NCI-H2196 treated with DMSO at 0.1 percent for 48 hours (cell line): Measurements from ENCODE around the gene ARL15.
"Not testable (repeated sequence)": the region's sequence is repeated elsewhere in the genome, so short reads cannot be mapped to it uniquely, and the experiment has no call there.

ENCODE experiments used
- DNase-seq: peaks from one replicate; lab custom pipeline; 2025; ENCODE audit not compliant: unreplicated experiment; lab: John Stamatoyannopoulos, UW

The ARL15 gene

DNA sequence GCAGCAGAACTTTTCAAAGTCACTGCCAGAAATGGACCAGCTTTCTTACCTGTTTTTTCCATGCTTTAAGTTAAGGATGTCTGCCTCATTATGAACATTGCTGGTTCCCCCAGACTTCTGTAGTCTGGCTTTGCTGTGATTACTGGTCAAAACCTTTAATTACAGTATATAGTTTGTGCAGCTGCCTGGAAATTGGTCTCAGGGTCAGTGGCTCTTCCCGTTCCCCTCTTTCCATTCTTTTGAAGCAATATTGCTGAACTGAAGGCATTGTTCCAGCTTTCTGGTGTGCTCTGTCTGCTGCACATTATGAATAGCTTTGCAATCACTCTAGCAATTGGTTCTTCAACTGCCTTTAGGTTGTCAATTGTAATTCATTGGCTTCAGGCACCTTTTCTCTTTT, 206.5 kb downstream of the ARL15 start:
- no peak for DNase-seq

DNA sequence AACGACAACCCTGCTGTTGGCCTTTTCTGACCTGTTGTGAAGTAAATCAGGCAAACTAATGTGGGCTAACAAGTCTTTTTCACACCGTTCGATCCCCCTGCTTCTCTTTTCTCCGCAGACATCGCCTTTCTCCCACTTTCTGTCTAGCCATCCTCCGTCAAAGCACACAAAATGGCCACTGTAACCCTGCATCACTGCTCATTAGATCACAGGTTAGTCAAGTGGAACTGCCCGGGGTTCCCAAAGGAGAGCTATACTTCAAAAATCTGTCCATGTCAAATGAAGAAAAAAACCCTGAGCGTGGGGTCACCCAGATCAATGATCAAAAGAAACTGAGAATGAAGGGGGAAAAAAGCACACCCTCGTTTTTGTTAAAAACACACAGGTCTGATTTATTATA, 212.1 kb downstream of the ARL15 start:
- no peak for DNase-seq

DNA sequence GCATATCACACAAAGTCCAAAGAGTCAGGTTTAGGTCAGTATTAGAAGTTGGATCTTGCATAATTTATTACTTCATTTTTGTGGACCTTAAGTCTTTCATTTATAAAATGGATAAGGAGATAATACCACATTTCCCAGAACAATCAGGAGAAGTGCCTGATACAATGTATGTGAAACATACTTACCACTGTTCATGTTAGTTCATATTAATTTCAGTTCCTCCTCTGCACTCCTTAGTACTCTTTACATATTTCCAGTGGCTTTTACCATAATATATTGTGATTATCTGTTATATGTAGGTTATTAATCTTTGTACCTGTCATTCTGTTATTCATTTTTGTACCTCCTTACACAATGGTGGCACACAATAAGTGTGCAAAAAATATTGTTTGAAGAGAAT, 214.4 kb downstream of the ARL15 start:
- no peak for DNase-seq

DNA sequence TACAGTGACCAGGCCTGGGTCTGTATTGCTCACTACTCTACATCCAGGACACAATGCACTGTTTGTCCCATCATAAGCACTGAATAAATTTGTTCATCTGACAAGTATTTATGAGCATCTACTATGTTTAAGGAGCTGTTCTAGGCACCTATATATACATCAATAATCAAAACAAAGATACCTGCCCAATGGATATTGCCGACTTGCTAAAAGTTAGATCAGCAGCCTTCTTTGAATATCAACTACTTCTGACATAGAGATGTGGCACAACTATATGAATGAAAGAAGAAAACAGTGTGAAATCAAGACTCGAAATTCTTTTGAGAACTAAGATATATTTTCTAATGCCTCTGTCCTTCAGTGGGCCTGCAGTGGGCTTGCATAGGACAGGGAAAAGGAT, 215.7 kb downstream of the ARL15 start:
- DNase-seq, result no peak

DNA sequence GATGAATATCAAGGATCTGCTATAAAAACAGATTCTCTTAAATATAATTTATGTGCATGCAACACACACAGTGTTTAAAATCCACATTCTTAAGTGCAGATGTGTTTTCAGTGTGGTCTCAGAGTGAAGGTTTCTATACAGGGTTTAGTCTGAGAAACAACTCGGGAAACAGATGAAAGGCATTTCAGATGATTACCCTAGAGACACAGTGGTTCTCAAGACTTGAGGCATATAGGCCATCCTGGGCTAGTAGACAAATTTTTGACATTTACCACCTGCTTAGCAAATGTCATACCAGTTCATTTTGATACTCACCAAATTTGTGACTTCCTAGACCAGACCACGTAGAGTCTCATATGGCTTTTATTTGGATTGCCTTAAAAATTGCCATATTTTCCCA, 216.5 kb downstream of the ARL15 start:
- DNase-seq, result no peak

DNA sequence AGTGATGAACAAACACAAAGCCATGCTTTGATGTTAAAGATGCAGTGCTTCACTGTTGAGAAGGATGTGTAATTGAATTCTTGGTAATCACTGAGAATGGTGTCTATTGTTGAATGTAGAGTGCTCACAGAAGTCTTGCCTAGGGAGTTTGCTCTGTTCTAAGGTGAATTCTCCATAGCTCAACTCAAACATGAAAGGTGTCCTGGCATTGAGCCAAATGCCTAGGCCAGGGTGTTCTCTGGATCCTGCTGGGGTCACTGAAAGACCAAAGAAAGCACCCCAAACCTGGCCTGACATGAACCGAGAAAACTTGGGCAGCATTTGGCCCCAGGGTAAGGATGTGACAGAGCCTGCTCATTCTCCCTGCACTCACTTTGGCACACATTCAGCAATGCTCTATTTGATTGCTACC, 217.3 kb downstream of the ARL15 start:
- no peak for DNase-seq

DNA sequence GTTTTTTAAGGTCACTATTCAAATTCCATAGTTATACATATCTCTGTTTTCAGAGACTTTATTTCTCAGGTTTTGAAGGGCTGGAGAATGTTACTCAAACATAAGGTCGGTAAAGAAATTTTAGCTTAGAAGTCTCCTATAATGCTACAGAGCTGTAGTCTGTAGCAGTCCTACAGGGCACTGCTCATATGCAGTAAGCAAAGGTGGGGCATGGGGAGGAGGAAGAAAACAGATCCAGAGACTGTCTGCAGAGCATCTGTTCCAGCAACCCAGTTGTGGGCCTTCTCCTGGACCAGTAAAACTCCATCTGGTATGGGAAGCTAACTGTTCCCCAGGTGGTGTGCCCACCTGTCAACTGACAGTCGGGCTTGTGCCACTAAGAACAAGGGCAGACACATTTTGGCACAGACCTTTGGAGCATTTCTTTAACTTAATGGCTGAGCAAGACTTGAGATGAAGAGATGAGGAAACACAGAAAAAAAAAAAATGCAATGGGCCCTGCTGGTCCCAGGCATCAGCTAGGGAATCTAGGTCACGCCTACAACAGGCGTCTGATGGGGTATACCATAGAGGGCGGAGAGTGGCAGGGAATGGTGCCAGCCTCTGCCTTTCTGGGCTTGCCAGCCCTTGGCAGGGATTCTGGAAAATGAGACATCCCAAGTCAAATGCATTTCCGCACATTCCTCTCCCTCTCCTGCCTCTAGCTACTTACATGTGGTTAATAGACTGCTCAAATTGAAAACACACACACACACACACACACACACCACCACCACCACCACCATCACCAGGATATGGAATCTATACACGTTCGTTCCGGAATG, 218.9 kb downstream of the ARL15 start:
- no peak for DNase-seq

DNA sequence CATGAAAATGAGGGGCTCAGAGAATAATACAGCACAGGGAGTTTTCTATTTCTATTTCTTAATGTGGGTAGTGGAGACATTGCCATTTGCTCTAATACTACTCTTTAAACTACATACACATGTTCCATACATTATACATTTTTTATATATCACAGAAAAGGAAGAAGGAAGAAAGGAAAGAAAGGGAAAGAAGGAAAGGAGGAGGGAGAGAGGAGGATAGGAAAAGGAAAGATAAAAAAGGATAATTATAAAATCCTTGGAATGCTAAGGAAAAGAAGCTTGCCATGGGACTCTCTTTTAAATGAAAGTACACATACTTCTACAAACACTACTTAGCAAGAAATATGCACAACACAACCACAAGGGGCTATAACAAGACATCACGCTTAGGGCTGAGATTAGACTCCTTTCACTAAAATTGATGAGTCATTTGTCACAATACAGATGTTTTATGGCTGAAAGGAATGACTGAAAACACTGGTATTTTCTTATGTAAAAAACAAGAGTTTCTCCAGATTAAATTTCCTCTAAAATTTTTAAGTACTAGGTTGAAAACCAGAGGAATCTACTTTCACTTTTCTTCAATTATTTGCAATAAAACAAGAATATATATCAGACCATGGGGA, 219.8 kb downstream of the ARL15 start:
- no peak for DNase-seq

DNA sequence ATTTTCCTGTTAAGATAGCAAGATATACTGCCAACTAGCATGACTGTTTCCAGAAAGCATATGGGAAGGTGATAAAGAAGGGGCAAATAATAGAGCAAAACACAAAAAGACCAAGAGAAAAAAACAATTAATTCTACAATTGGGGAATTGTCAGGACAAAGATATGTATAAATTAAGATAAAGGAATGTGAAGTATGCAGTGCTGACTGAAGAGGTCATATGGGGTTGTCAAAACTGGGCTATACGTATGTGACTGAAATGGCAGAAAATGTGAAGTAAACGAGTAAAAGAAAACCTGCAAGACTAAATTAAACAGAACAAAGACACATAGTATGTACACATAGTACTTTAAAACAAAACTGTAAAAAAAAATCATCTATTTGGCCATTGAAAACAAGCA, 222.3 kb downstream of the ARL15 start:
- no peak for DNase-seq

DNA sequence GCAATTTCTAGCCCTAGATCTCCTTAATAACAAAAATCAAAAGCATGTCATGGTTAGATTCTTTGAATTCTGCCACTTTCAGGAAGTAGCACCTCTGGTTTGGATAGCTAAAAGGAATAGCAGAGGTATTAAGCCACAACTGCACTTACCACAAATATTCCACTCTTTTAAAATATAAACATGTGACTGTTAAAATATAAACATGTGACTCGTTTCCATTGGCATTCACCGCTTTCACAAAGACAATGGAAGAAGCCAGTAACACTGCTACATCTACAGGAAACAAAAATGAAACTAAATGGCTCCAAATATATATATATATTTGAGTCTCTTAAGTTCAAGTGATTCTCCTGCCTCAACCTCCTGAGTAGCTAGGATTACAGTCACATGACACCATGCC, 222.9 kb downstream of the ARL15 start:
- no peak for DNase-seq

DNA sequence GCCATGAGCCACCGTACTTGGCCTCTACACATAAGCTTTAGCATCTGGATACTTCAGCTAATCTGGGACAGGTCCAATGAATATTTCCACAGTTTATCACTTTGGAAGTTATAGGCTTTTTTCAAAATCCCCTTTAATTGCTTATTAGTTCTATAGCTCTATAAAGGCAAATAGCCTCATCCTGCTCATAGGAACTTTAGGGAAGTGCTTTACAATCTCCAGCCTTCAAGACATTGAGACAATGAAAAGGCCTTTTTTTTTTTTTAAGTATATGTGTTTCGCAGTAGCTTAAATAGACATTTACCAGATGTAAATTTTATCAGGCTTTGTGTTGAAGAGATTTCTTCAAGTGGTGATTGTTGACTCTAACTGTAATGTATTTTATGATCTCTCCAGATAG, 224.2 kb downstream of the ARL15 start:
- DNase-seq, result no peak

DNA sequence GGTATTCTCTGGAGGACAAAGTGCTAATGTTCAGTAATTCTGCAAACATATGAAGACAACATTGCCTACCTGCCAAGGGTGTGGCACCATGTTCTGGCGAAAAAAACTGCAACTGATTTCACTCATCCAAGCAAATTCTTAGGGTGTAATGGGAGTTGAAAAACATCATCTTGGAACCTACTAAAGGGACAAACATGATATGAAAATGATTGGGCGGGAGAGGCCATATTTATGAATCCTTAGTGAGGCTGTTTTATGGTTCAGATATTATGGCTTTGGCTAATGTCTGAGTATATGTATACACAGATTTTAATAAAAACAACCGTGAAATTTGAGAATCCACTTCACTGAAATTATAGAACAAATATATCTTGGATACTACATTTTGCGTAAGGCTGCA, 225.7 kb downstream of the ARL15 start:
- no peak for DNase-seq

DNA sequence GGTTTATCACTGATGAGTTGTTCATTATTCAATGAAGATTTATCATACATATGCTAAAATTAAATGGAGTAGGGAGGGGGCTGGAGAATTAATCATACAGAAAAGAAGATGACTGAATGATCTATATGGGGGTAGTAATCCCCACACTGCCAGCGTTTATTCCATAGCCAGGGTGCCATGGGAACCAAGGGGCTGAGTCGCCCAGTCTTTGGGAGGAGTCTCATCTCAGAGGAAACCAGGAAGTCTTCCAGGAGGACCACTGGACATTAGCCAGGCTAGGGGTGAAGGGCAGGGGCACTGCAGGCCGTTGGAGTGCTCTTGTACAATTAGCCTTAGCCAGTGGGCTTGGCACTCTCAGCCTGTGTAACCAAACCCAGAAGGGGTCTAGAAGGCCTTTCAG, 226.5 kb downstream of the ARL15 start:
- no peak for DNase-seq

DNA sequence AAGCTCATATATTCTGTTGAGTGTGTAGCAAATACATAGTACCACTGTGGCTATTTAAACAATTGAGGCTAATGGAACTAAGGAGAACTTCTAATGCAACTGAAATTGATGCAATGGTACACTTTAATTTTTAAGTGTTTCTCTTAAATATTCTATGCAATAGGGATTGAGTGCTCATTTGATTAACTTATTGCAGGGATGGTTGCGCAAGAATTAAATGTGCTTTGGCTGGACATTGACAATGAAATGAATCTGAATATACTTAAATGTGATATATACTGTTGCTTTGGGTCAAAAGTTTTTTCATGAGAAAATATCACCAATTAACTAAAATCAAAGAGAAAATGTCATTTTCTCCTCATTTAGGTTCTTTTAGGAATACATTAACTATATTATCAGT, 227.1 kb downstream of the ARL15 start:
- no peak for DNase-seq

DNA sequence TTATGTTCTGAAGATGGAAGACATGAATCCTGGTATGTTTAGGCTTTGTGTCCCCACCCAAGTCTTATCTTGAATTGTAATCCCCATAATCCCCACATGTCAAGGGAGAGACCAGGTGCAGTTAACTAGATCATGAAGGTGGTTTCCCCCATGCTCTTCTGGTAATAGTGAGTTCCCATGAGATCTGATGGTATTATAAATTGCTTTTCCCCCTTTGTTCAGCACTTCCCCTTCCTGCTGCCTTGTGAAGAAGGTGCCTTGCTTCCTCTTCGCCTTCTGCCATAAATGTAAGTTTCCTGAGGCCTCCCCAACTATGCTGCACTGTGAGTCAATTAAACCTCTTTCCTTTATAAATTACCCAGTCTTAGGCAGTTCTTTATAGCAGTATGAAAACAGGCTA, 229.0 kb downstream of the ARL15 start:
- no peak for DNase-seq

DNA sequence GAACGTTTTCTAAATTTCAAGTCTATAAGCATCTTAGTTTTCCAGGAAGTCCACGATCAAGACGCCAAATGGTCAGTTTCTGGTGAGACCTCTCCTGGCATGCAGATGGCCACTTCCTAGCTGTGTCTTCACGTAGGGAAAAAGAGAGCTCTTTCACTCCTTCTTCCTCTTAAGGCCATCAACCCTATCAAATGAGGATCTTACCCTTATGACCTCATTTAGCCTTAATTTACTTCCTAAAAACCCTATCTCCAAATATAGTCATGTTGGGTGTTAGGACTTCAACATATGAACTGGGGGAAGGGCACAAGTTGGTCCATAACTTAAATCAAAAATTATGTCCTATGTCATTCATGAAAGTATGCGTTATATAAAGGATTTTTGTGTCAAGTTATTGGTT, 229.5 kb downstream of the ARL15 start:
- no peak for DNase-seq

DNA sequence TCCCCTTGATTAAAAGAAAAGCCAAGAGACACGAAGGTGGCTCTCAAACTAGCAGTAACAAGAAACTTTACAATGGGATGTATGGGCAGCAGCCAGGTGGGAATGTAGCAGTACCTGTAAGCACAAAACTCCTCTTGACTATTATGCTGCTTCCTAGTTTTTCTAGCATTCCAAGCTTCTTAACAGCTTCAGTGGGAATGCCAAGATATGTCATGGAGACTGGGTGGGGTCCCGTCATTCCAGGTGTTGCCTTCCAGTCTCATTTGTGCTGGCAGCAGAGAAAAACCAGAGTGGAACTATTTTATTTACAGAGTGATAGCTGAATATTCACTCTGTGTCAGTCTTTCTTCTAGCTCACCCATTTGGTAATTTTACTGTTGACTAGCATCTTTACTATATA, 236.6 kb downstream of the ARL15 start:
- no peak for DNase-seq

DNA sequence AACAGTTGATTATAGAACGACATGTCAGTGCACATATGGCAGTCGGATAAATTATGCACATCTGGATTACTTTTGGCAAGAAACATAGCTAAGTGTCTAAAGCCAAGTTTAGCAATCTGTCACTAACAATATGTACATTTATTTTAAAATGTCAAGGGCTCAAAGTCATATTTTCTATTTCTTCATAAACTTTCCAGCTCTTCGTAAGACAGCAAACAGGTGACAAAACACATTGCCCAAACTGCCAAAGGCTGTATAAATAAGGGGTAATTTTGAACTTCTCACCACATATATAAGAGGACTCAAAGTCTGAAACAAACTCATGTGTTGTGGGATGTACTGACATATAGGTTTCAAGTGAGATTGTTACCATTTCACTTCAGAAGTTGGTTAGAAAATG, 237.2 kb downstream of the ARL15 start:
- no peak for DNase-seq

DNA sequence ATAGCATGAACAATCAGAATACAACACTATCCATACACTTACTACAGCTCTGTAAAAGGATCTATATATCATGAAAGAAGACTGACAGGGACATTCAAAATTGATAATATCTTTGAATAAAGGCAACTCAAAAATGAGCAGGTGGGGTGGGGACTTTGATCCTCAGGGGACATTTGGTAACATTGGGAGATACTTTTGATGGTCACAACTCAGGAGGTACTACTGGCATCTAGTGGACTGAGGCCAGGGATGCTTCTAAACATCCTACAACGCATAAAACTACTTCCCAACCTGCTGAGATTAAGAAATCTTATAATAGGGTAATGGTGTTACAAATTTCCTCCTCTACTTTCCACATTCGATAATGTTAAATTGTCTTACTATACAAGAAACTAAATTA, 243.9 kb downstream of the ARL15 start:
- DNase-seq, result no peak

DNA sequence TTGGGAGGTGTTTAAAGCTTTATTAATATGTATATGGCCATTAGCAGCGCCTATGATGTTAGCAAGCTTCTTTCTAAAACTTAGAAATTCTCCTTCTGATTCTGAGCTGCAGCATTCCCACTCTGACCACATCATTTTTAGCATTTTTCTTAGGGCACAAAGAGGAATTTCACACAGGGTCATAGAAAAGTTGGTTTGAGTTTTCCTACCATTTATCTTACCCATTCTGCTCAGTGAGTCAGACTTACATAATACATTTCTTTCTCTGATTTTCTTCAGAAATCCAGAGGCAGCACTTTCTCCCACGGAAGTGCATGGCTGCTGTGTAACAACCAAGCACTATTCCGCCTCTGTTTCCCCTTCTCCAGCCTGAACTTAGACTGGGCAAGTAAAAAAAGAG, 246.6 kb downstream of the ARL15 start:
- no peak for DNase-seq

DNA sequence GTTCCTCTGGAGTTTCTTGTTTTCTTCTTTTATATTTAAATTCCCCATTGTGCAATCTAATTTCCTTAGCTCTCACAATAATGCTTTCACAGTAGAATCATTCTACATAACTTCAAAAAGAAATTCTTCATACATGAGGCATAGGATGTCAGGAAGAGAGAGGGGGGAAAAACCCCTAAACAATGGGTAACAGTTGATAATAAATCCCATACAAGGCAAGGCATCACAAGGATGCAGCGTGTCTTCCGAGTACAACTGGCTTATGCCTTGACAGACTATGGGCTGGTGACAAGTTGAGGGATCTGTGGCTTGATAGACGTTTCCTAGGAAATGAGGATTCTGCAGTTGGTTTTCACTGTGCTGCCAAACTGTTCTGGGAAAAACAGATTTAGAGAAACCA, 247.4 kb downstream of the ARL15 start:
- no peak for DNase-seq

DNA sequence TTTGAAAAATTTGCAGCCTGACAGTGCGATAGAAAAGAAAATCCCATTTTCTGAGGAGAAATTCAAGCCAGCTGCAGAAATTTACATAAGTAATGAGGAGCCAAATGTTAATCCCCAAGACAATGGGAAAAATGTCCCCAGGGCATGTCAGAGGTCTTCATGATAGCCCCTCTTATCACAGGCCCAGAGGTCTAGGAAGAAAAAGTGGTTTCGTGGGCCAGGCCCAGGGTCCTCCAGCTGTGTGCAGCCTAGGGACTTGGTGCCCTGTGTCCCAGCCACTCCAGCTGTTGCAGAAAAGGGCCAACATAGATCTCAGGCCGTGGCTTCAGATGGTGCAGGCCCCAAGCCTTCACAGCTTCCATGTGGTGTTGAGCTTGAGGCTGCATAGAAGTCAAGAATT, 249.5 kb downstream of the ARL15 start:
- not testable (repeated sequence) for DNase-seq

DNA sequence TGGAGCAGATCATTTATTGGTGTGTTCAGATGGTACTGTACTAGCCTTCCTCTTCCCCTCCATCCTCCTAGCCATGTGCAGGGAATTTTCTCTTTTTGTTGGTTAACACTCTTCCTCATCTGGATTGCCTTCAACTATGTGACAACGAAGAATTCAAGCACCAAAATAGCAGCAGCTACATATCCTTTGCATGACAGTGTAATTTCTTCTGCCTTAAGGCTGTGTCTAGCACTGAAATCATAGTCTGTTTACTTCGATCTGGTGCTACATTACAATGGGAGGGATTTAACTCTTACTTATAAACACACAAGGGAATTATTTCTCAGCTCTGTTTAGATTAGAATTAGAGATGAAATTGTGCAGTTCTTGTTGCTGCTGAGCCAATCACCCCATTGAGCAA, 260.4 kb downstream of the ARL15 start:
- no peak for DNase-seq
